Liver (tissue), 9 donors: ENCODE results near the gene DNAJB6. TPM values are rescaled to one million over a fixed set of nuclear protein-coding genes. Genes with fewer than 3 reads are reported as not detected.

ENCODE experiments used
- DNase-seq: peaks from one replicate; pipeline ENCODE4 v3.0.0-alpha.2; 2017; ENCODE audit warnings: low spot score
- H3K27ac ChIP-seq, 2 donors: one replicate each; pipeline ENCODE4 v1.7.0; 2013; ENCODE audit warnings: inconsistent platforms in 2 of 2, low read length in 2 of 2, control low read depth in 1 of 2, low read depth in 1 of 2, mild to moderate bottlenecking in 1 of 2
- H3K27me3 ChIP-seq, 4 donors: one replicate each; pipeline versions ENCODE4 v1.6.1 to v1.7.0; 2013; ENCODE audit warnings: low read length in 3 of 4, inconsistent platforms in 1 of 4, mild to moderate bottlenecking in 1 of 4, moderate library complexity in 1 of 4; ENCODE audit not compliant: control insufficient read depth in 4 of 4, insufficient read depth in 4 of 4
- H3K36me3 ChIP-seq, 4 donors: one replicate each; pipeline versions ENCODE4 v1.6.1 to v1.7.0; 2013; ENCODE audit warnings: low read length in 3 of 4, mild to moderate bottlenecking in 3 of 4, low read depth in 1 of 4, moderate library complexity in 1 of 4; ENCODE audit not compliant: control insufficient read depth in 4 of 4, insufficient read depth in 3 of 4
- H3K4me1 ChIP-seq, 4 donors: one replicate each; pipeline versions ENCODE4 v1.6.1 to v1.7.0; 2013; ENCODE audit warnings: low read length in 3 of 4, mild to moderate bottlenecking in 3 of 4, moderate library complexity in 1 of 4; ENCODE audit not compliant: control insufficient read depth in 4 of 4, insufficient read depth in 4 of 4
- H3K4me3 ChIP-seq, 3 donors: one replicate each; pipeline versions ENCODE4 v1.6.1 to v1.7.0; 2013; ENCODE audit warnings: low read length in 3 of 3, control low read depth in 1 of 3, low read depth in 1 of 3, mild to moderate bottlenecking in 1 of 3
- H3K9ac ChIP-seq, 2 donors: one replicate each; pipeline ENCODE4 v1.7.0; 2013; ENCODE audit warnings: low read length in 2 of 2, mild to moderate bottlenecking in 2 of 2, moderate library complexity in 2 of 2, control low read depth in 1 of 2, low read depth in 1 of 2
- H3K9me3 ChIP-seq, 4 donors: one replicate each; pipeline versions ENCODE4 v1.6.1 to v1.7.0; 2013; ENCODE audit warnings: low read length in 3 of 4; ENCODE audit not compliant: control insufficient read depth in 4 of 4
- FOXA1 ChIP-seq: IDR thresholded peaks from 2 replicates; pipeline ENCODE4 v1.6.1; 2016; ENCODE audit warnings: antibody characterized with exemption
- FOXA2 ChIP-seq: IDR thresholded peaks from 2 replicates; pipeline ENCODE4 v1.6.1; 2016; ENCODE audit warnings: antibody characterized with exemption
- HNF4A ChIP-seq, 2 donors: conservative IDR thresholded peaks; 2 replicates each; pipeline ENCODE4 v1.6.1; 2016; ENCODE audit warnings: antibody characterized with exemption in 2 of 2, mild to moderate bottlenecking in 2 of 2
- HNF4G ChIP-seq: IDR thresholded peaks from 2 replicates; pipeline ENCODE4 v1.6.1; 2016; ENCODE audit warnings: antibody characterized with exemption
- JUND ChIP-seq, 2 donors: IDR thresholded peaks; 2 replicates each; pipeline ENCODE4 v1.6.1; 2016; ENCODE audit warnings: antibody characterized with exemption in 2 of 2
- NR2F2 ChIP-seq: IDR thresholded peaks from 2 replicates; pipeline ENCODE4 v1.6.1; 2016; ENCODE audit warnings: antibody characterized with exemption
- RAD21 ChIP-seq, 2 donors: IDR thresholded peaks; 2 replicates each; pipeline ENCODE4 v1.6.1; 2016; ENCODE audit warnings: antibody characterized with exemption in 2 of 2, mild to moderate bottlenecking in 2 of 2
- RXRA ChIP-seq, 2 donors: IDR thresholded peaks; 2 replicates each; pipeline ENCODE4 v1.6.1; 2017 to 2018; ENCODE audit warnings: antibody characterized with exemption in 2 of 2, mild to moderate bottlenecking in 1 of 2
- SP1 ChIP-seq: IDR thresholded peaks from 2 replicates; pipeline ENCODE4 v1.6.1; 2018; ENCODE audit warnings: antibody characterized with exemption, mild to moderate bottlenecking
- WGBS: extraction: QIAGEN DNeasy Blood & Tissue Kit; methylation state at CpG from one replicate; pipeline ENCODE4 v1.1.7; 2013; 5-methylcytosine and 5-hydroxymethylcytosine counted together
- polyA plus RNA-seq, 2 donors: library from polyadenylated mRNA; stranded (reverse) in 1 of 2; unstranded in 1 of 2; fragments of 200-250 nt in 1 of 2; fragments of >200 nt in 1 of 2; fragmentation: Nextera tagmentation in 1 of 2; extraction: Ambion mirVana in 1 of 2; gene quantifications; one replicate each; pipeline versions ENCODE4 v1.2.1 to v1.2.3, GENCODE V29; 2013 to 2015
- total RNA-seq, 2 donors: library from RNA; depleted of rRNA; stranded (reverse); fragments of >200 nt; gene quantifications; one replicate each; pipeline ENCODE4 v1.2.3, GENCODE V29; 2014
- TF ChIP-seq, protein P1 (sequence below): IDR thresholded peaks from 2 replicates; pipeline ENCODE4 v1.6.1; 2016; ENCODE audit warnings: antibody characterized with exemption
- TF ChIP-seq, protein P2 (sequence below): fragments of 150-350 bp; IDR thresholded peaks from 2 replicates; pipeline ENCODE4 v1.5.1; 2017; ENCODE audit warnings: improper control_type of control experiment, low read depth, low read length; ENCODE audit not compliant: missing input control
- TF ChIP-seq, protein P3 (sequence below): IDR thresholded peaks from 2 replicates; pipeline ENCODE4 v1.6.1; 2016; ENCODE audit warnings: antibody characterized with exemption, mild to moderate bottlenecking
- TF ChIP-seq, protein P4 (sequence below): IDR thresholded peaks from 2 replicates; pipeline ENCODE4 v1.6.1; 2016; ENCODE audit warnings: antibody characterized with exemption
- donor health status: healthy.
- donor health status: healthy.
- donor health status: healthy.
- donor health status: healthy.
- donor health status: healthy.

DNAJB6 gene
- total and polyA plus RNA-seq, 4 donors, result 26.5 to 46.6 (median 42.4) TPM

DNA sequence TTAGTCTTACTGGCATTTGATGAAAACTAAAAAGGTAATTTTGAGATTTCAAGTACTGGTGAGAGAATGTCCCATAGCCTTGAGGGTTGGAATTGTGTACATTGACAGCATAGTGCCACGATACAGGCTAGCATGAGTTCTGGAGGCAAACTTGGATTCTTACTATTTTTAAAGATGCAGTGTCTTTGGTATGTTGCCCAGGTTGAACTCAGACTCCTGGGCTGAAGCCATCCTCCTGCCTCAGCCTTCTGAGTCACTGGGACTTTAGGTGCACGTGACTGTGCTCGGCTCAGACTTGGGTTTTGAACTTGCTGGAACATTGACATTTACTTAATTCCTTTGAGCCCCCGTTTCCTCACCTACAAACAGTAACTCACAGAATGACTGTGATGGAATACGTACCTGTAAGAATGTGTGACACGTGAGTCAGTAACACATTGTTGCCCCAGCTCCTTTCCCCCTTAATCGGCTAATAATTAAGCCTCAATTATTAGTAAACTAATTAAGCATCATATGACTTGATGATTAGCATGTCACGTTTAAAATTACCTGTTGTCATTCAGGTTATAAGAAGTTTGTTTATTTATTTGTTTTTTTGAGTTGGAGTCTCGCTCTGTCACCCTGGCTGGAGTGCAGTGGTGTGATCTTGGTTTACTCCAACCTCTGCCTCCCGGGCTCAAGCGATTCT, 10.6 kb downstream of the DNAJB6 start:
- H3K36me3 ChIP-seq, result peaks cover 0 to 2% (median 0%) of the 10 kb centered on the region in 4 donors
- H3K4me3 ChIP-seq, result no peak overlapping the region
- H3K9ac ChIP-seq, result no peak overlapping the region
- no peaks in the 10 kb centered on the region for H3K27me3 ChIP-seq
- TF ChIP-seq FOXA2 (no peak), NR2F2 (no peak), HNF4A (conservative IDR thresholded peaks at IDR 0.05) (no peak), RXRA (IDR thresholded peaks at IDR 0.05) (no peak), HNF4G (no peak)
- TF ChIP-seq, protein P1, sequence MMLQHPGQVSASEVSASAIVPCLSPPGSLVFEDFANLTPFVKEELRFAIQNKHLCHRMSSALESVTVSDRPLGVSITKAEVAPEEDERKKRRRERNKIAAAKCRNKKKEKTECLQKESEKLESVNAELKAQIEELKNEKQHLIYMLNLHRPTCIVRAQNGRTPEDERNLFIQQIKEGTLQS, result no peak
- H3K9me3 ChIP-seq, result no peaks in the 10 kb centered on the region
- H3K4me1 ChIP-seq, result peaks cover 0 to 7% (median under 1%) of the 10 kb centered on the region in 4 donors
- no peak overlapping the region for H3K27ac ChIP-seq
- 92% methylated on average over 11 of the region's 11 CpGs for WGBS
- DNase-seq, result no peak

DNA sequence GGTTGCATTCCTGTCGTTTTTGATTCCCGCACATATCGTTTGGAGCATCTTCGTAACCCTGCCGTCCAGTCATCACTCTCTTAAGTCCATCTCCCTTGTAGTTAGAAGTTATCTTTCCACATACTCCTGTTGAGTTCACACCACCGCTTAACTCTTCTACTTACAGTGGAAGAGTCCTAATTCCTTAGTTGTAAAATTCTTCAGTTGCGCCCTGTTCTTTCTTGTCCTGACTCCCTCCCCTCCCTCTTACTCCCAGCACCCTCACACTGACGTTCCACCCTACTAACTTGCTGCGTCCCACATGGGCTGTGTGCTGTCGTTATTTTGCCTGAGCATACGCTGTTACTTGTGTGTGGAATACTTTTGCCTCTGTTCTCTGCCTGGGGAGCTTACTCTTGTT, 11.7 kb downstream of the DNAJB6 start:
- no peak overlapping the region for H3K27ac ChIP-seq
- H3K36me3 ChIP-seq, result peaks cover 0 to 2% (median 0%) of the 10 kb centered on the region in 4 donors
- H3K9ac ChIP-seq, result no peak overlapping the region
- no peak overlapping the region for H3K4me3 ChIP-seq
- no peak for DNase-seq
- 91% methylated on average over 11 of the region's 11 CpGs for WGBS
- TF ChIP-seq RAD21 (IDR thresholded peaks at IDR 0.05) (no peak), FOXA1 (no peak), SP1 (no peak)
- TF ChIP-seq, protein P1, result no peak
- TF ChIP-seq, protein P2, sequence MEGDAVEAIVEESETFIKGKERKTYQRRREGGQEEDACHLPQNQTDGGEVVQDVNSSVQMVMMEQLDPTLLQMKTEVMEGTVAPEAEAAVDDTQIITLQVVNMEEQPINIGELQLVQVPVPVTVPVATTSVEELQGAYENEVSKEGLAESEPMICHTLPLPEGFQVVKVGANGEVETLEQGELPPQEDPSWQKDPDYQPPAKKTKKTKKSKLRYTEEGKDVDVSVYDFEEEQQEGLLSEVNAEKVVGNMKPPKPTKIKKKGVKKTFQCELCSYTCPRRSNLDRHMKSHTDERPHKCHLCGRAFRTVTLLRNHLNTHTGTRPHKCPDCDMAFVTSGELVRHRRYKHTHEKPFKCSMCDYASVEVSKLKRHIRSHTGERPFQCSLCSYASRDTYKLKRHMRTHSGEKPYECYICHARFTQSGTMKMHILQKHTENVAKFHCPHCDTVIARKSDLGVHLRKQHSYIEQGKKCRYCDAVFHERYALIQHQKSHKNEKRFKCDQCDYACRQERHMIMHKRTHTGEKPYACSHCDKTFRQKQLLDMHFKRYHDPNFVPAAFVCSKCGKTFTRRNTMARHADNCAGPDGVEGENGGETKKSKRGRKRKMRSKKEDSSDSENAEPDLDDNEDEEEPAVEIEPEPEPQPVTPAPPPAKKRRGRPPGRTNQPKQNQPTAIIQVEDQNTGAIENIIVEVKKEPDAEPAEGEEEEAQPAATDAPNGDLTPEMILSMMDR, result no peak
- TF ChIP-seq, protein P3, sequence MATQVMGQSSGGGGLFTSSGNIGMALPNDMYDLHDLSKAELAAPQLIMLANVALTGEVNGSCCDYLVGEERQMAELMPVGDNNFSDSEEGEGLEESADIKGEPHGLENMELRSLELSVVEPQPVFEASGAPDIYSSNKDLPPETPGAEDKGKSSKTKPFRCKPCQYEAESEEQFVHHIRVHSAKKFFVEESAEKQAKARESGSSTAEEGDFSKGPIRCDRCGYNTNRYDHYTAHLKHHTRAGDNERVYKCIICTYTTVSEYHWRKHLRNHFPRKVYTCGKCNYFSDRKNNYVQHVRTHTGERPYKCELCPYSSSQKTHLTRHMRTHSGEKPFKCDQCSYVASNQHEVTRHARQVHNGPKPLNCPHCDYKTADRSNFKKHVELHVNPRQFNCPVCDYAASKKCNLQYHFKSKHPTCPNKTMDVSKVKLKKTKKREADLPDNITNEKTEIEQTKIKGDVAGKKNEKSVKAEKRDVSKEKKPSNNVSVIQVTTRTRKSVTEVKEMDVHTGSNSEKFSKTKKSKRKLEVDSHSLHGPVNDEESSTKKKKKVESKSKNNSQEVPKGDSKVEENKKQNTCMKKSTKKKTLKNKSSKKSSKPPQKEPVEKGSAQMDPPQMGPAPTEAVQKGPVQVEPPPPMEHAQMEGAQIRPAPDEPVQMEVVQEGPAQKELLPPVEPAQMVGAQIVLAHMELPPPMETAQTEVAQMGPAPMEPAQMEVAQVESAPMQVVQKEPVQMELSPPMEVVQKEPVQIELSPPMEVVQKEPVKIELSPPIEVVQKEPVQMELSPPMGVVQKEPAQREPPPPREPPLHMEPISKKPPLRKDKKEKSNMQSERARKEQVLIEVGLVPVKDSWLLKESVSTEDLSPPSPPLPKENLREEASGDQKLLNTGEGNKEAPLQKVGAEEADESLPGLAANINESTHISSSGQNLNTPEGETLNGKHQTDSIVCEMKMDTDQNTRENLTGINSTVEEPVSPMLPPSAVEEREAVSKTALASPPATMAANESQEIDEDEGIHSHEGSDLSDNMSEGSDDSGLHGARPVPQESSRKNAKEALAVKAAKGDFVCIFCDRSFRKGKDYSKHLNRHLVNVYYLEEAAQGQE, result no peak
- peaks cover 0 to 11% (median 0%) of the 10 kb centered on the region in 4 donors for H3K4me1 ChIP-seq
- H3K9me3 ChIP-seq, result no peaks in the 10 kb centered on the region
- H3K27me3 ChIP-seq, result no peaks in the 10 kb centered on the region

DNA sequence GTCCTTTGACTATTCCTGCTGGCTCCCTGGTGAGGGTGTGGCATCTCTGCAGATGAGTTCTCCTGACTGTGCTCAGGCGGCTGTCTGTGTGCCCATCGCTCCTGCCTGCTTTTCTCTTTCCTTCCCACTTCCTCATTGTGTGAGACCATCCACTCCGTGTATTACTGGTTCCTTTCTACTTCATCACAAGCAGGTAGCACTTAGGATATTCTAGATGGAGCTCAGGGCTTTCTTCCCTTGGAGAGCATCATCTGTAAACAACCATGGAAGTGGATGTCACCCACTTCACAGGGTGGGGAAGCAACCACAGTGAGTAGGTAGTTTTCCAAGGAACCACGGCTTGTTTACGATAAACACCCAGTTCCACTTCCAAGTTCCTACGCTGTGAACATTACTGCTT, 15.7 kb downstream of the DNAJB6 start:
- Histone ChIP-seq H3K4me1 (peaks cover 0 to 11% (median 6%) of the 10 kb centered on the region in 4 donors), H3K27me3 (no peaks in the 10 kb centered on the region), H3K27ac (no peak overlapping the region), H3K4me3 (no peak overlapping the region), H3K9me3 (no peaks in the 10 kb centered on the region), H3K36me3 (peaks cover 0 to 2% (median 0%) of the 10 kb centered on the region in 4 donors), H3K9ac (no peak overlapping the region)
- no peak for DNase-seq
- 79% methylated on average over 6 of the region's 6 CpGs for WGBS
- TF ChIP-seq, protein P2, result no peak
- TF ChIP-seq RXRA (IDR thresholded peaks at IDR 0.05) (no peak), FOXA1 (no peak), JUND (IDR thresholded peaks at IDR 0.05) (no peak), NR2F2 (no peak), HNF4G (no peak), FOXA2 (no peak), RAD21 (IDR thresholded peaks at IDR 0.05) (no peak), HNF4A (conservative IDR thresholded peaks at IDR 0.05) (no peak)
- TF ChIP-seq, protein P3, result no peak
- TF ChIP-seq, protein P4, sequence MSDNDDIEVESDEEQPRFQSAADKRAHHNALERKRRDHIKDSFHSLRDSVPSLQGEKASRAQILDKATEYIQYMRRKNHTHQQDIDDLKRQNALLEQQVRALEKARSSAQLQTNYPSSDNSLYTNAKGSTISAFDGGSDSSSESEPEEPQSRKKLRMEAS, result no peak
